ENCODE data around the gene WNT3A.

Gene WNT3A

GRCh38 chr1:228013131-228013934 lies 6.5 kb downstream of the WNT3A start:
- TF ChIP-seq CTCF (IDR thresholded peaks at IDR 0.05; ENCODE audit: low read depth, low read length, missing control alignments): no peak
- H3K4me3 ChIP-seq (replicated peaks; ENCODE audit: low read depth, low read length): no peak overlapping the region
- DNase-seq (ENCODE audit: extremely low read depth, low read depth): no peak

- no peak overlapping the region for H3K4me3 ChIP-seq (replicated peaks; ENCODE audit: low read depth, low read length)
- DNase-seq (ENCODE audit: extremely low read depth, low read depth): no peak
- TF ChIP-seq CTCF (IDR thresholded peaks at IDR 0.05; ENCODE audit: low read depth, low read length, missing control alignments): no peak
Observed at GRCh38 chr1:228013935-228014930, 7.4 kb downstream of the WNT3A start.

DNA sequence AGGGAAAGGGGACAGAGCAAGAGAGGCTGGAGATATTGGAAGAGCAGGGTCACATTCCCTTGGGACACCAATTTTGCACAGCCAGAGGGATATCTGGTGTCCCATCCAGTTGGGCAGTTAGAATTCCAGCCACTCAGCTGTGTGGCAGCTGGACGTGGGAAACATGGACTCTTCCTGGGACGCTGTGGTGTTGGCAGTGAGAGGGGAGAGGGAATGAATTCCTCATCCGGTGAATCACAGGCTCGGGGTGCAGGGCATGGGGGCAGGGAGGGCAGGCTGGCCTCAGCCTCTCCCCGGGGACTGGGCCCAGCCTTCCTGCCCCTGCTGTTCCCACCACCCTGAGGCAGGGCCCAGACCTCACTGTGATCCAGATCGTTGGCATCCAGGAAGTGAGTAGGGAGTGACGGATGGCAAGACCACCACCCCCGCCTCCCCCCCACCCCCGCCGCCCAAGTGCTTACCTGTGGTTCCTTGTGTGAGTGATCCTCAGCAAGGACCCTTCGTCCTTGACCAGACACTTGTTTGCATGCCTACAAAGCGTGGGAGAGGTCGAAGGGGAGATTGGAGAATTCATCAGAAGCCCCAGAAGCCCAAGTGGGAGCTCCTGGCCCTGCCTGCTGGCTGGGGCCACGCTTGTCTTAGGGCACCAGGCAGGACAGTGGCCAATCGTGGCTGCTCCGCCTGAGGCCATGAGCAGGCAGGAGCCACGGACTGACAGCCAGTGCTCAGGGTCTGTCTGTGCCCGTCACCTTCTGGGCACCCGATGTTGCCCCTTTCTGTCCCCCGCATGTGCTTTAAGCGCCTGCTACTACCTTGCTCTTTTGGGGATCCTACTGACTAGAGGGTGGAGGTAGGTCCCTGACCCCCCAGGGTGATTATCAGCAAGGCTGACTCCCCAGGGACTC lies 8.7 kb downstream of the WNT3A start:
- no peak for TF ChIP-seq CTCF (IDR thresholded peaks at IDR 0.05; ENCODE audit: low read depth, low read length, missing control alignments)
- no peak overlapping the region for H3K4me3 ChIP-seq (replicated peaks; ENCODE audit: low read depth, low read length)
- no peak for DNase-seq (ENCODE audit: extremely low read depth, low read depth)

DNA sequence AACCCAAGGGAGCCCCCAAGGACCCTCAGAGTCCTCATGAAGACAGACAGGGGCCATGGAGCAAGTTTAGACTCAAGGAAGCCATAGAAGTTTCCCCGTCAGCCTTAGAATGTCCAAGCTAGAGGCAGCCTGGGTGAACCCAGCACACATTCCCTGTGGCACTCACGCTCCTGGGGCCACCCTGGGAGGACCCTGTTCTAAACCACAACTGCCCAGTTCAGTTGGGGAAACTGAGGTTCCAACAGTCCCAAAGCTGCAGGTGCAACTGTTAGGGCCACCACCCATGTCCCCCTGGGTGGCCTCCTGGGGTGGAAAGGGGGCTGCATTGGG lies 9.3 kb downstream of the WNT3A start:
- DNase-seq (ENCODE audit: extremely low read depth, low read depth): no peak
- H3K4me3 ChIP-seq (replicated peaks; ENCODE audit: low read depth, low read length): no peak overlapping the region
- TF ChIP-seq CTCF (IDR thresholded peaks at IDR 0.05; ENCODE audit: low read depth, low read length, missing control alignments): no peak

DNA sequence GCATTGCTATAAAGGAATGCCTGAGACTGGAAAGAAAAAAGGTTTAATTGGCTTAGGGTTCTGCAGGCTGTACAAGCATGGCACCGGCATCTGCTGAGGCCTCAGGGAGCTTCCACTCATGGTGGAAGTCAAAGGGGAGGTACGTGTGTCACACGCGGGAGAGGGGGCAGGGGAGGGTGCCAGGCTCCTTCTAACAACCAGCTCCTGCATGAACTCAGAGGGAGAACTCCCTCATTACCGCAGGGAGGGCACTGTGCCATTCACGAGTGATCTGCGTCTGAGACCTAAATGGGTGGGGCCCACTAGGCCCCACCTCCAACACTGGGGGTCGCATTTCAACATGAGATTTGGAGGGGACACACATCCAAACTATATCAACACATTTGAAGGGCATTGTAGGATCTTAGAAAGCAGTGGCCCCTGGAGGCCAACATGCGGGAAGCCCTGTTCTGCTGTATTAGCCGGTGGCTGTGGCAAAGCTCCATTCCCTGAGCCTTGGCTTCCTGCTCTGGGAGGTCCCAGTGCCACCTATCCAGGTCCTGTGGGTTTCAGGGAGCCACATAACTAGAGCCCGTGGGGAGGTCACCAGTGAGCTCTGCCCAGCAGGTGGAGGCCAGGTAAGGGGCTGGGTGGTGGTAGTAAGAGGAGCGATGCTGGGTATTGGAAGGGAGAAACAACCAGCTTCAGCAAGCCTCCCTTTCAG lies 10.0 kb downstream of the WNT3A start:
- no peak for DNase-seq (ENCODE audit: extremely low read depth, low read depth)
- no peak overlapping the region for H3K4me3 ChIP-seq (replicated peaks; ENCODE audit: low read depth, low read length)
- TF ChIP-seq CTCF (IDR thresholded peaks at IDR 0.05; ENCODE audit: low read depth, low read length, missing control alignments): no peak

Measured in HFF-Myc (cell line).